GM23338 (cell line): Measurements from ENCODE around the gene SPDYE2B.
"Not testable (repeated sequence)": the region's sequence is repeated elsewhere in the genome, so short reads cannot be mapped to it uniquely, and the experiment has no call there.

Experiments
- CREB1 ChIP-seq: fragments of 250-450 bp; sonication (Bioruptor Pico); IDR thresholded peaks from 2 replicates; pipeline ENCODE4 v1.5.0; 2020; ENCODE audit warnings: low read depth, mild to moderate bottlenecking, moderate library complexity
- EZH2 ChIP-seq: fragments of 200-600 bp; sonication (generic); IDR thresholded peaks from one replicate; pipeline ENCODE4 v1.8.0; 2017; ENCODE audit warnings: antibody characterized with exemption, mild to moderate bottlenecking, low read depth; ENCODE audit not compliant: unreplicated experiment
- EZH2phosphoT487 ChIP-seq: fragments of 200-600 bp; sonication (generic); IDR thresholded peaks from one replicate; pipeline ENCODE4 v1.8.1; 2018; ENCODE audit warnings: antibody characterized with exemption; ENCODE audit not compliant: unreplicated experiment
- JUNB ChIP-seq: IDR thresholded peaks from one replicate; pipeline ENCODE4 v1.6.1; 2016; ENCODE audit warnings: antibody characterized with exemption; ENCODE audit not compliant: unreplicated experiment
- POLR2AphosphoS5 ChIP-seq: IDR thresholded peaks from 2 replicates; pipeline ENCODE4 v1.6.1; 2016; ENCODE audit warnings: antibody characterized with exemption, low read depth
- ZNF114 ChIP-seq: fragments of 250-450 bp; sonication (Bioruptor Pico); IDR thresholded peaks from 2 replicates; pipeline ENCODE4 v1.5.0; 2020; ENCODE audit warnings: mild to moderate bottlenecking, moderate library complexity
- ZNF331 ChIP-seq: fragments of 250-450 bp; sonication (Bioruptor Pico); IDR thresholded peaks from 2 replicates; pipeline ENCODE4 v1.5.0; 2020; ENCODE audit warnings: low read depth, mild to moderate bottlenecking, moderate library complexity
- TF ChIP-seq, protein P1 (sequence below), 2 experiments: fragments of 200-600 bp in 1 of 2; sonication (generic) in 1 of 2; conservative IDR thresholded peaks; 2 replicates each; pipeline versions ENCODE4 v1.5.1 to v1.6.1; 2016 to 2017; ENCODE audit warnings: antibody characterized with exemption in 2 of 2, low read depth in 2 of 2, mild to moderate bottlenecking in 2 of 2, moderate library complexity in 1 of 2
- TF ChIP-seq, protein P2 (sequence below): IDR thresholded peaks from one replicate; pipeline ENCODE4 v1.6.1; 2018; ENCODE audit warnings: antibody characterized with exemption; ENCODE audit not compliant: unreplicated experiment

DNA sequence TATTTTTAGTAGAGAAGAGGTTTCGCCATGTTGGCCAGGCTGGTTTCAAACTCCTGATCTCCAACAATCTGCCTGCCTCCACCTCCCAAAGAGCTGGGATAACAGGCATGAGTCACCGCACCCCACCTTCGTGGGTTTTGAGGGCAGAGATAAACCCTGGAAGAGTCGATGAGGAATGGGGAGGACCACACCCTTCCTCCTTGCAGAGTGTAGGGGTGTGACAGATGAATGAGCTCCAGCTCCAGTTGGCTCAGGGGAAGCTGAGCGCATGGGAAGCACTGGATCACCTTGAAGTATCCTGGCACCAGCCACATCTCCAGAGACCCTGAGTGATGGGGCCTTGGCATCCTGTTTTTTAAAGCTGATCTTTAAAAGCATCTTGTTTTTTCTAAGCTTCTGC, 32.4 kb downstream of the SPDYE2B start:
- TF ChIP-seq EZH2; POLR2AphosphoS5; ZNF331 (CRISPR knock-in tag); EZH2phosphoT487; ZNF114 (CRISPR knock-in tag); JUNB; CREB1 (CRISPR knock-in tag): not testable (repeated sequence)
- TF ChIP-seq, protein P1, sequence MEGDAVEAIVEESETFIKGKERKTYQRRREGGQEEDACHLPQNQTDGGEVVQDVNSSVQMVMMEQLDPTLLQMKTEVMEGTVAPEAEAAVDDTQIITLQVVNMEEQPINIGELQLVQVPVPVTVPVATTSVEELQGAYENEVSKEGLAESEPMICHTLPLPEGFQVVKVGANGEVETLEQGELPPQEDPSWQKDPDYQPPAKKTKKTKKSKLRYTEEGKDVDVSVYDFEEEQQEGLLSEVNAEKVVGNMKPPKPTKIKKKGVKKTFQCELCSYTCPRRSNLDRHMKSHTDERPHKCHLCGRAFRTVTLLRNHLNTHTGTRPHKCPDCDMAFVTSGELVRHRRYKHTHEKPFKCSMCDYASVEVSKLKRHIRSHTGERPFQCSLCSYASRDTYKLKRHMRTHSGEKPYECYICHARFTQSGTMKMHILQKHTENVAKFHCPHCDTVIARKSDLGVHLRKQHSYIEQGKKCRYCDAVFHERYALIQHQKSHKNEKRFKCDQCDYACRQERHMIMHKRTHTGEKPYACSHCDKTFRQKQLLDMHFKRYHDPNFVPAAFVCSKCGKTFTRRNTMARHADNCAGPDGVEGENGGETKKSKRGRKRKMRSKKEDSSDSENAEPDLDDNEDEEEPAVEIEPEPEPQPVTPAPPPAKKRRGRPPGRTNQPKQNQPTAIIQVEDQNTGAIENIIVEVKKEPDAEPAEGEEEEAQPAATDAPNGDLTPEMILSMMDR (conservative IDR thresholded peaks at IDR 0.05; ENCODE audit: low read depth in 2 of 2) = not testable (repeated sequence)
- TF ChIP-seq, protein P2, sequence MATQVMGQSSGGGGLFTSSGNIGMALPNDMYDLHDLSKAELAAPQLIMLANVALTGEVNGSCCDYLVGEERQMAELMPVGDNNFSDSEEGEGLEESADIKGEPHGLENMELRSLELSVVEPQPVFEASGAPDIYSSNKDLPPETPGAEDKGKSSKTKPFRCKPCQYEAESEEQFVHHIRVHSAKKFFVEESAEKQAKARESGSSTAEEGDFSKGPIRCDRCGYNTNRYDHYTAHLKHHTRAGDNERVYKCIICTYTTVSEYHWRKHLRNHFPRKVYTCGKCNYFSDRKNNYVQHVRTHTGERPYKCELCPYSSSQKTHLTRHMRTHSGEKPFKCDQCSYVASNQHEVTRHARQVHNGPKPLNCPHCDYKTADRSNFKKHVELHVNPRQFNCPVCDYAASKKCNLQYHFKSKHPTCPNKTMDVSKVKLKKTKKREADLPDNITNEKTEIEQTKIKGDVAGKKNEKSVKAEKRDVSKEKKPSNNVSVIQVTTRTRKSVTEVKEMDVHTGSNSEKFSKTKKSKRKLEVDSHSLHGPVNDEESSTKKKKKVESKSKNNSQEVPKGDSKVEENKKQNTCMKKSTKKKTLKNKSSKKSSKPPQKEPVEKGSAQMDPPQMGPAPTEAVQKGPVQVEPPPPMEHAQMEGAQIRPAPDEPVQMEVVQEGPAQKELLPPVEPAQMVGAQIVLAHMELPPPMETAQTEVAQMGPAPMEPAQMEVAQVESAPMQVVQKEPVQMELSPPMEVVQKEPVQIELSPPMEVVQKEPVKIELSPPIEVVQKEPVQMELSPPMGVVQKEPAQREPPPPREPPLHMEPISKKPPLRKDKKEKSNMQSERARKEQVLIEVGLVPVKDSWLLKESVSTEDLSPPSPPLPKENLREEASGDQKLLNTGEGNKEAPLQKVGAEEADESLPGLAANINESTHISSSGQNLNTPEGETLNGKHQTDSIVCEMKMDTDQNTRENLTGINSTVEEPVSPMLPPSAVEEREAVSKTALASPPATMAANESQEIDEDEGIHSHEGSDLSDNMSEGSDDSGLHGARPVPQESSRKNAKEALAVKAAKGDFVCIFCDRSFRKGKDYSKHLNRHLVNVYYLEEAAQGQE = not testable (repeated sequence)
